ENCODE measurements around the gene GLIS1.

GRCh38 chr1:53726009-53726600 is 12.9 kb downstream of the GLIS1 start:
- TF ChIP-seq SIN3A (IDR thresholded peaks at IDR 0.05; ENCODE audit: low read depth, low read length) (no peak), EZH2 (IDR thresholded peaks at IDR 0.05; ENCODE audit: borderline replicate concordance, control insufficient read depth, low read depth, low read length) (no peak)

Measured in GM12878 (cell line).